ENCODE data around the gene DUSP22. TPM values are rescaled to one million over a fixed set of nuclear protein-coding genes. Genes with fewer than 3 reads are reported as not detected.

DUSP22 gene
- polyA plus RNA-seq, 2 of the 4 experiments (the other 2 are of a cell fraction) = 6.2 to 11.3 TPM

DNA sequence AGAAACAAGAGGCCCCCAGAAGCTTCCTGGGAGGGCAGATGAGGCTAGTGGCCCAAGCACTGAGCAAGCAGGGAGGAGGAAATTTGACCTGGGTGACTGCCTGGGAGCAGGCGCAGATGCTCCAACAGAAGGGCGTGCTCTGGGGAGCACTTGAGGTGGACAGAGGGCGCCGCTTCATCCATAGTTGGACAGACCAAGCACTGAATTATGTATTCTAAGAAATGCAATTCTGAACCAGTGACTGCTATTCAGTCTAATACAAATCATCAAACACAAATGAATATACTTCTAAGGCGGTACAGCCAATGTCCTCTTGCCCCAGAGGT is 70.6 kb downstream of the DUSP22 start:
- no peak overlapping the region for H3K27ac ChIP-seq
- FAIRE-seq (no peak), DNase-seq (ENCODE audit: low read depth in 1 of 2, low spot score in 1 of 2) (no peak), ATAC-seq (no peak)
- ChIA-PET CTCF (interaction anchor here (1.1 kb wide), 1 partner anchor 142 kb away, joined by 3 read pairs; no protein-coding TSS in a partner anchor), POLR2A (no interaction called here)
- no peak overlapping the region for H3K4me3 ChIP-seq
- 83% methylated on average over 5 of the region's 5 CpGs for WGBS (ENCODE audit: missing lambda C conversion rate)
- peaks cover 2% of the 10 kb centered on the region; the same call in 1 of the 3 replicates for H3K9me3 ChIP-seq
- no peak overlapping the region for H3K4me2 ChIP-seq
- TF ChIP-seq, protein P1, sequence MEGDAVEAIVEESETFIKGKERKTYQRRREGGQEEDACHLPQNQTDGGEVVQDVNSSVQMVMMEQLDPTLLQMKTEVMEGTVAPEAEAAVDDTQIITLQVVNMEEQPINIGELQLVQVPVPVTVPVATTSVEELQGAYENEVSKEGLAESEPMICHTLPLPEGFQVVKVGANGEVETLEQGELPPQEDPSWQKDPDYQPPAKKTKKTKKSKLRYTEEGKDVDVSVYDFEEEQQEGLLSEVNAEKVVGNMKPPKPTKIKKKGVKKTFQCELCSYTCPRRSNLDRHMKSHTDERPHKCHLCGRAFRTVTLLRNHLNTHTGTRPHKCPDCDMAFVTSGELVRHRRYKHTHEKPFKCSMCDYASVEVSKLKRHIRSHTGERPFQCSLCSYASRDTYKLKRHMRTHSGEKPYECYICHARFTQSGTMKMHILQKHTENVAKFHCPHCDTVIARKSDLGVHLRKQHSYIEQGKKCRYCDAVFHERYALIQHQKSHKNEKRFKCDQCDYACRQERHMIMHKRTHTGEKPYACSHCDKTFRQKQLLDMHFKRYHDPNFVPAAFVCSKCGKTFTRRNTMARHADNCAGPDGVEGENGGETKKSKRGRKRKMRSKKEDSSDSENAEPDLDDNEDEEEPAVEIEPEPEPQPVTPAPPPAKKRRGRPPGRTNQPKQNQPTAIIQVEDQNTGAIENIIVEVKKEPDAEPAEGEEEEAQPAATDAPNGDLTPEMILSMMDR (IDR thresholded peaks at IDR 0.05) = no peak
- no peak for TF ChIP-seq HOXB5 (CRISPR knock-in tag; IDR thresholded peaks at IDR 0.05)
- TF ChIP-seq PHF8 (IDR thresholded peaks at IDR 0.05; ENCODE audit: borderline replicate concordance, low read depth) = no peak
- no peak for TF ChIP-seq CHD2 (IDR thresholded peaks at IDR 0.05; ENCODE audit: low read length, partially characterized antibody)
- no peak for TF ChIP-seq HEYL (CRISPR knock-in tag; IDR thresholded peaks at IDR 0.05)
- TF ChIP-seq MAZ (IDR thresholded peaks at IDR 0.05; ENCODE audit: borderline replicate concordance, low read depth, low read length) = no peak
- H3K4me1 ChIP-seq = no peaks in the 10 kb centered on the region

DNA sequence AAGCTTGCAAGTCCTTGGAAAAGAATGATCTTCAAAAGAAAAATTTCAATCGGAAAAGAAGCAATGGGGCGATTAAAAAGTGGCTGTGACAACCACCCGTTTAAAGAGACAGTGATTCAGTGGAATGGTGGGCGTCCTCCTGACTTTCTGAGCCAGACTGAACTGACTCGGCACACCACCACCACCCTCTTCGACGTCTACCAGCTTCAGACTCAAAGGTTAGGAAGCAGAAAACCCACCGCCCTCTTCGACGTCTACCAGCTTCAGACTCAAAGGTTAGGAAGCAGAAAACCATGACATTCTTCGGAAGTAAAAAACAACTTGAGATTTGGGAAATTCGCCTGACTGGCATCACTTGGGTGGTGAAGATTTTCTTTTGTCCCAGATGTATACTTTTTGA is 71.0 kb downstream of the DUSP22 start:
- Histone ChIP-seq H3K4me2 (no peak overlapping the region), H3K4me1 (no peaks in the 10 kb centered on the region), H3K9me3 (peaks cover 2% of the 10 kb centered on the region; the same call in 1 of the 3 replicates), H3K27ac (no peak overlapping the region), H3K4me3 (no peak overlapping the region)
- WGBS (ENCODE audit: missing lambda C conversion rate) = 78% methylated on average over 12 of the region's 12 CpGs
- ATAC-seq = no peak
- ChIA-PET POLR2A (no interaction called here), CTCF (interaction anchor here (1.1 kb wide), 1 partner anchor 142 kb away, joined by 3 read pairs; no protein-coding TSS in a partner anchor)
- no peak for FAIRE-seq
- TF ChIP-seq SREBF2 (IDR thresholded peaks at IDR 0.05) = no peak
- no peak for TF ChIP-seq HOXB13 (CRISPR knock-in tag; IDR thresholded peaks at IDR 0.05; ENCODE audit: low read depth)
- no peak for TF ChIP-seq FOSB (CRISPR knock-in tag; IDR thresholded peaks at IDR 0.05)
- DNase-seq (ENCODE audit: low read depth in 1 of 2, low spot score in 1 of 2) = no peak

DNA sequence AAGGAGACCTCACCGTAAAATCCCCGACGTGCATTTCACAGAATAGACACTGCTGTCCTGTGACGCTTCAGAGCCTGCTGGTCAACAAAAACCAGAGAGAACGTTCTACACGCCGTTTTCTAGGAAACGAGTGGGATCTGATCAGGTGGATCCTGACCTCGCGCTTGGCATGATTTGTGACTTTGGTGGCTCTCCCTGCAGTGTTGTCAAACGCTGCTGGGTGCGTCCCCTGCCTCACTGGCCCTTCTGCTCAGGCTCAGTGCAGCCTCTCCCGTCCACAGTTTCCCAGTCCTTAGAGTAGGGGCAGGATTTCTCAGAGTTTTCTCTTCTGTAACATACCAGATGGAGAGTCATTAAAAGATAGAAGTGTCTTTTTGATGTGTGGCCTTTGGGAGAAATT is 71.6 kb downstream of the DUSP22 start:
- Histone ChIP-seq H3K4me1 (no peaks in the 10 kb centered on the region), H3K27ac (no peak overlapping the region), H3K4me3 (no peak overlapping the region), H3K4me2 (no peak overlapping the region), H3K9me3 (peaks cover 2% of the 10 kb centered on the region; the same call in 1 of the 3 replicates)
- WGBS (ENCODE audit: missing lambda C conversion rate) = 78% methylated on average over 13 of the region's 13 CpGs
- ATAC-seq (no peak), FAIRE-seq (no peak), DNase-seq (ENCODE audit: low read depth in 1 of 2, low spot score in 1 of 2) (peak in 1 of 2 experiments; percentile 5)
- no peak for TF ChIP-seq CBX8 (IDR thresholded peaks at IDR 0.05)
- TF ChIP-seq, protein P1 (IDR thresholded peaks at IDR 0.05) = no peak
- TF ChIP-seq, protein P2, sequence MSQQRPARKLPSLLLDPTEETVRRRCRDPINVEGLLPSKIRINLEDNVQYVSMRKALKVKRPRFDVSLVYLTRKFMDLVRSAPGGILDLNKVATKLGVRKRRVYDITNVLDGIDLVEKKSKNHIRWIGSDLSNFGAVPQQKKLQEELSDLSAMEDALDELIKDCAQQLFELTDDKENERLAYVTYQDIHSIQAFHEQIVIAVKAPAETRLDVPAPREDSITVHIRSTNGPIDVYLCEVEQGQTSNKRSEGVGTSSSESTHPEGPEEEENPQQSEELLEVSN (IDR thresholded peaks at IDR 0.05; ENCODE audit: borderline replicate concordance, low read depth) = no peak
- no peak for TF ChIP-seq GATA3 (IDR thresholded peaks at IDR 0.05; ENCODE audit: borderline replicate concordance)
- TF ChIP-seq ZNF302 (CRISPR knock-in tag; IDR thresholded peaks at IDR 0.05) = no peak
- POLR2A ChIA-PET = no interaction called here
- CTCF ChIA-PET = interaction anchor here (0.6 to 1.1 kb wide), 3 partner anchors 9 to 141 kb away, joined by 3 to 5 read pairs (median 3); no protein-coding TSS in a partner anchor
